OCI-LY7 (cell line): ENCODE results near the gene MSRB1. TPM values are rescaled to one million over a fixed set of nuclear protein-coding genes. Genes with fewer than 3 reads are reported as not detected.
A peak's percentile ranks its signal among the peaks of the same experiment; 100 is the strongest.

Experiments
- BruUV-seq: library from RNA; stranded (reverse); fragments of 400-500 nt; replicated peaks from 2 replicates; lab custom pipeline; 2021; lab: Mats Ljungman, UMichigan
- CTCF ChIA-PET: fragments of 300-600 bp; sonication (Branson Sonifier 250); formaldehyde crosslinking; loops from one replicate; lab custom pipeline; 2022; ENCODE audit warnings: antibody characterized with exemption; ENCODE audit not compliant: unreplicated experiment; lab: Charles Lee
- POLR2A ChIA-PET: fragments of 300-600 bp; sonication (Branson Sonifier 250); formaldehyde crosslinking; loops from one replicate; lab custom pipeline; 2022; ENCODE audit warnings: antibody characterized with exemption; lab: Charles Lee
- DNase-seq: peaks from one replicate; pipeline ENCODE4 v3.0.0-alpha.2; 2015; ENCODE audit warnings: low spot score
- H2AFZ ChIP-seq: fragments of 200-600 bp; sonication (generic), shearing (Covaris generic); 2 replicates; pipeline ENCODE4 v1.6.1; 2014; ENCODE audit warnings: mild to moderate bottlenecking, antibody characterized with exemption, low read length, moderate library complexity
- H3K27ac ChIP-seq: fragments of 200-600 bp; sonication (generic); 2 replicates; pipeline ENCODE4 v1.5.1; 2014; ENCODE audit warnings: mixed run types, low read depth, mild to moderate bottlenecking, moderate library complexity, low read length, inconsistent platforms; ENCODE audit not compliant: poor library complexity, severe bottlenecking
- H3K36me3 ChIP-seq: fragments of 200-600 bp; sonication (generic); 2 replicates; pipeline ENCODE4 v1.6.1; 2014; ENCODE audit warnings: mild to moderate bottlenecking, antibody characterized with exemption, low read length, moderate library complexity, mixed read lengths; ENCODE audit not compliant: insufficient read depth
- H3K4me1 ChIP-seq: fragments of 200-600 bp; sonication (generic); 2 replicates; pipeline ENCODE4 v1.5.1; 2014; ENCODE audit warnings: mild to moderate bottlenecking, low read length; ENCODE audit not compliant: insufficient read depth, poor library complexity, severe bottlenecking
- H3K4me2 ChIP-seq: fragments of 200-600 bp; sonication (generic); 2 replicates; pipeline ENCODE4 v1.6.1; 2014; ENCODE audit warnings: mild to moderate bottlenecking, low read length
- H3K4me3 ChIP-seq: fragments of 200-600 bp; sonication (generic); 2 replicates; pipeline ENCODE4 v1.5.1; 2014; ENCODE audit warnings: mild to moderate bottlenecking, low read depth, low read length; ENCODE audit not compliant: poor library complexity, severe bottlenecking
- H3K79me2 ChIP-seq: fragments of 200-600 bp; sonication (generic); 2 replicates; pipeline ENCODE4 v1.6.1; 2016; ENCODE audit warnings: low read depth, mild to moderate bottlenecking, low read length, moderate library complexity, mixed read lengths; ENCODE audit not compliant: insufficient read depth
- H3K9me2 ChIP-seq: fragments of 200-600 bp; sonication (generic); 2 replicates; pipeline ENCODE4 v1.6.1; 2016; ENCODE audit warnings: mild to moderate bottlenecking, low read length, mixed read lengths; ENCODE audit not compliant: insufficient read depth
- H3K9me3 ChIP-seq: fragments of 200-600 bp; sonication (generic); 2 replicates; pipeline ENCODE4 v1.6.1; 2014; ENCODE audit warnings: mild to moderate bottlenecking, mixed run types, low read length, mixed read lengths
- H4K20me1 ChIP-seq: fragments of 200-600 bp; sonication (generic); 2 replicates; pipeline ENCODE4 v1.6.1; 2014; ENCODE audit warnings: mild to moderate bottlenecking, antibody characterized with exemption, low read length, moderate library complexity, mixed read lengths; ENCODE audit not compliant: insufficient read depth
- CTCF ChIP-seq: fragments of 200-600 bp; sonication (generic); conservative IDR thresholded peaks from 2 replicates; pipeline ENCODE4 v1.5.1; 2014; ENCODE audit warnings: mild to moderate bottlenecking, antibody characterized with exemption, low read length, moderate library complexity, mixed read lengths
- EZH2phosphoT487 ChIP-seq: fragments of 200-600 bp; sonication (generic); IDR thresholded peaks from 2 replicates; pipeline ENCODE4 v1.6.1; 2018; ENCODE audit warnings: low read depth, borderline replicate concordance, mild to moderate bottlenecking, mixed run types, antibody characterized with exemption, low read length, moderate library complexity, mixed read lengths
- intact Hi-C: fragments of 100-400 bp; cut with micrococcal nuclease; formaldehyde crosslinking; loops from one replicate; pipeline ENCODE4 v1.10.0; 2022; ENCODE audit not compliant: unreplicated experiment
- total RNA-seq, 2 experiments: library from RNA; depleted of rRNA in 1 of 2; stranded (reverse); fragments of >200 nt in 1 of 2; shearing (Covaris generic) in 1 of 2; gene quantifications; 2 replicates each; pipeline ENCODE4 v1.2.3, GENCODE V29; 2014 to 2022

MSRB1 gene
- total RNA-seq, 2 experiments from 2014 or later: 9.0 to 17.6 TPM

GRCh38 chr16:1971796-1972489 is 28.9 kb upstream of the MSRB1 start, which contains the start of gene TBL3:
TBL3 (plus strand) TSS chr16:1972053; CDS start chr16:1972165, 112 bp downstream.
- intact Hi-C loops: loop anchor here (1.0 kb wide), 1 partner anchor 12 kb away; the partner anchor contains the start of gene GFER

DNA sequence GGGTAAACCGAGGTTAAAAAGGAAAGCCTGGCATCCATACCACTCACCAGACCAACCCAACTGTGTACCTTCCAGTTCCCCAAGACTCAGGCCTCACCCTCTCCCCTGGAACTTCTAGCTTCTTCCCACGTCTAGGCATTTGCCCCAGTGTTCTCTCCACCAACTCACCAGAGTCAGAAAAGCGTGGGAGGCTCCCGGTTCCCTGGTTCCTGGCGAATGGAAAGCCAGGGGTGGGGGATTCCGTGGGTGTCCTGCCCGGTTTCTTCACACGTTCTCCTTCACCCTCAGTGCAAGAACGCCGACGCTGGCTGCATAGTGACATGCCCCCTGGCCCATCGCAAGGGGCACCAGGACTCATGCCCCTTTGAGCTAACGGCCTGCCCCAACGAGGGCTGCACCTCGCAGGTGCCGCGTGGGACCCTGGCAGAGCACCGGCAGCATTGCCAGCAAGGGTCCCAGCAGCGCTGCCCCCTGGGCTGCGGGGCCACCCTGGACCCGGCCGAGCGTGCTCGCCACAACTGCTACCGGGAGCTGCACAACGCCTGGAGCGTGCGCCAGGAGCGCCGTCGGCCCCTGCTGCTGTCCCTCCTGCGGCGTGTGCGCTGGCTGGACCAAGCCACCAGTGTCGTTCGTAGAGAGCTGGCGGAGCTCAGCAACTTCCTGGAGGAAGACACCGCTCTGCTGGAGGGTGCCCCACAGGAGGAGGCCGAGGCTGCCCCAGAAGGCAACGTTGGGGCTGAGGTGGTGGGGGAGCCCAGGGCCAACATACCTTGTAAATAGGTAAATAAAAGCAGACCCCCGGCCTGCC is 25.4 kb upstream of the MSRB1 start:
- Histone ChIP-seq H3K4me2 (no peak overlapping the region), H3K27ac (no peak overlapping the region), H3K9me2 (no peaks in the 10 kb centered on the region), H3K4me1 (peaks cover 18% of the 10 kb centered on the region), H3K9me3 (no peaks in the 10 kb centered on the region), H3K4me3 (no peak overlapping the region), H2AFZ (no peak overlapping the region), H4K20me1 (peaks cover 7% of the 10 kb centered on the region), H3K79me2 (peaks cover 53% of the 10 kb centered on the region), H3K36me3 (peaks cover 34% of the 10 kb centered on the region)
- POLR2A ChIA-PET: no interaction called here
- intact Hi-C loops: no loop called here
- CTCF ChIA-PET: no interaction called here
- TF ChIP-seq CTCF (no peak), EZH2phosphoT487 (no peak)
- BruUV-seq: no TSS peak
- DNase-seq: no peak

More at GRCh38 chr16:1971796-1972489, 28.9 kb upstream of the MSRB1 start, which contains the start of gene TBL3:
- peaks cover 28% of the 10 kb centered on the region for H3K79me2 ChIP-seq
- POLR2A ChIA-PET: interaction anchor here (0.6 to 1.2 kb wide), 5 partner anchors 12 to 1630 kb away, joined by 3 read pairs; no protein-coding TSS in a partner anchor
- H3K9me3 ChIP-seq: no peaks in the 10 kb centered on the region
- H3K4me3 ChIP-seq: peak within 1 kb of the TSS; percentile 86
- H3K9me2 ChIP-seq: no peaks in the 10 kb centered on the region
- no peaks in the 10 kb centered on the region for H4K20me1 ChIP-seq
- H3K36me3 ChIP-seq: peaks cover 34% of the 10 kb centered on the region
- peaks cover 12% of the 10 kb centered on the region for H3K4me1 ChIP-seq
- CTCF ChIA-PET: no interaction called here
- peak within 1 kb of the TSS; percentile 88 for H3K27ac ChIP-seq
- H2AFZ ChIP-seq: peak within 1 kb of the TSS; percentile 67; the same call in 1 of the 2 replicates
- TF ChIP-seq EZH2phosphoT487 (no peak), CTCF (no peak)
- peak within 1 kb of the TSS; percentile 95 for H3K4me2 ChIP-seq
- no TSS peak for BruUV-seq
- DNase-seq: peak; percentile 97
